Mucosa of gallbladder (tissue), 1 donor: ENCODE data around the gene ASH1L. TPM values are rescaled to one million over a fixed set of nuclear protein-coding genes. Genes with fewer than 3 reads are reported as not detected.

ENCODE experiments used
- DNase-seq: peaks from one replicate; pipeline ENCODE4 v3.0.0-alpha.2; 2020; ENCODE audit warnings: low spot score
- total RNA-seq: library from RNA; stranded (reverse); gene quantifications from one replicate; pipeline ENCODE4 v1.2.1, GENCODE V29; 2021
- donor health status: DM: no; HTN: no; CAD: no.

The ASH1L gene
- total RNA-seq, 1 donor from 2014 or later: 52.2 TPM

- DNase-seq: no peak
These were observed 234.6 kb downstream of the ASH1L start for GRCh38 chr1:155327981-155328380.

- no peak for DNase-seq
These were observed 236.0 kb downstream of the ASH1L start for GRCh38 chr1:155326631-155327037.

GRCh38 chr1:155326020-155326526 is 236.5 kb downstream of the ASH1L start:
- no peak for DNase-seq

- DNase-seq: no peak
These were observed 237.1 kb downstream of the ASH1L start for GRCh38 chr1:155325603-155325893.

GRCh38 chr1:155324717-155325602 is 237.6 kb downstream of the ASH1L start:
- peak; percentile 46 for DNase-seq

GRCh38 chr1:155324037-155324716 is 238.4 kb downstream of the ASH1L start:
- peak; percentile 95 for DNase-seq

- DNase-seq: peak; percentile 92
These were observed 238.9 kb downstream of the ASH1L start for GRCh38 chr1:155323729-155324036.

GRCh38 chr1:155322953-155323728 is 239.5 kb downstream of the ASH1L start:
- peak; percentile 86 for DNase-seq

GRCh38 chr1:155322571-155322952 is 240.0 kb downstream of the ASH1L start:
- no peak for DNase-seq

- DNase-seq: no peak
These were observed 240.7 kb downstream of the ASH1L start for GRCh38 chr1:155321639-155322503.

GRCh38 chr1:155320661-155321617 is 241.7 kb downstream of the ASH1L start, which contains the start of gene RUSC1:
RUSC1 (plus strand) TSS chr1:155320894; CDS start chr1:155321774, 880 bp downstream.
- peak; percentile 78 for DNase-seq

GRCh38 chr1:155320252-155320651 is 242.4 kb downstream of the ASH1L start:
- no peak for DNase-seq

- DNase-seq: no peak
These were observed 243.1 kb downstream of the ASH1L start for GRCh38 chr1:155319536-155319935.

GRCh38 chr1:155318082-155318481 is 244.5 kb downstream of the ASH1L start:
- DNase-seq: no peak

- no peak for DNase-seq
These were observed 245.7 kb downstream of the ASH1L start for GRCh38 chr1:155316922-155317321.

GRCh38 chr1:155313261-155313660 is 249.3 kb downstream of the ASH1L start:
- no peak for DNase-seq

GRCh38 chr1:155309423-155310021 is 253.1 kb downstream of the ASH1L start:
- peak; percentile 42 for DNase-seq

- DNase-seq: peak; percentile 99
These were observed 253.8 kb downstream of the ASH1L start, which contains the start of gene FDPS for GRCh38 chr1:155308493-155309422. FDPS (plus strand) TSS chr1:155308866; CDS start chr1:155309790, 924 bp downstream.
